K562 (cell line): ENCODE data around the gene TFF3. TPM values are rescaled to one million over a fixed set of nuclear protein-coding genes. Genes with fewer than 3 reads are reported as not detected.

Experiments used
- ATAC-seq: fragments of 200-7000 bp; cut with Tn5 transposase; 3 replicates; pipeline ENCODE4 v1.9.1; 2020; ENCODE audit warnings: moderate library complexity
- BruUV-seq: library from RNA; stranded (reverse); fragments of 400-500 nt; replicated peaks from 2 replicates; lab custom pipeline; 2021; lab: Mats Ljungman, UMichigan
- CTCF ChIA-PET: fragments of 300-600 bp; formaldehyde crosslinking; extraction: SDS; loops from one replicate; lab custom pipeline; 2021; ENCODE audit warnings: low intra/inter-chr PET ratio; lab: Yijun Ruan, JAX
- POLR2A ChIA-PET: fragments of 300-600, 350-650 bp; sonication (Branson Sonifier 250); formaldehyde crosslinking; extraction: SDS; loops from one replicate; lab custom pipeline; 2021; ENCODE audit warnings: antibody characterized with exemption, inconsistent platforms; lab: Yijun Ruan, JAX
- DNase-seq, 4 experiments: peaks; one replicate each; pipeline versions ENCODE4 v3.0.0 to v3.0.0-alpha.2; 2011 to 2018; ENCODE audit warnings: low spot score in 3 of 4, mixed read lengths in 3 of 4; ENCODE audit errors: extremely low read depth in 1 of 4
- FAIRE-seq: peaks from 2 replicates; lab custom pipeline; 2011; peaks lifted over from hg19 to GRCh38; lab: Jason Lieb, UNC
- H2AFZ ChIP-seq: 2 replicates; pipeline ENCODE4 v1.6.0; 2011; ENCODE audit warnings: low read depth, low read length, control low read depth, inconsistent platforms
- H3K27ac ChIP-seq: fragments of 200-600 bp; 3 replicates; pipeline ENCODE4 v1.8.0; 2011; ENCODE audit warnings: low read depth, mild to moderate bottlenecking, control low read depth, inconsistent platforms, low read length, moderate library complexity, mixed read lengths; ENCODE audit errors: extremely low read depth
- H3K27me3 ChIP-seq, 2 experiments: fragments of 300-600 bp in 1 of 2; 2 replicates in 1 of 2; 3 replicates in 1 of 2; pipeline versions ENCODE4 v1.6.0 to v1.8.0; 2011; ENCODE audit warnings: inconsistent platforms in 2 of 2, low read length in 2 of 2, mild to moderate bottlenecking in 1 of 2, mixed read lengths in 1 of 2, moderate library complexity in 1 of 2; ENCODE audit not compliant: control insufficient read depth in 2 of 2, insufficient read depth in 2 of 2
- H3K36me3 ChIP-seq: fragments of 300-600 bp; 3 replicates; pipeline ENCODE4 v1.8.0; 2011; ENCODE audit warnings: mild to moderate bottlenecking, low read length, inconsistent platforms; ENCODE audit not compliant: control insufficient read depth, insufficient read depth
- H3K4me1 ChIP-seq, 2 experiments: fragments of 200-600 bp in 1 of 2; replicated peaks in 1 of 2; 2 replicates in 1 of 2; 3 replicates in 1 of 2; pipeline versions ENCODE4 v1.5.1 to v1.8.0; 2011; ENCODE audit warnings: inconsistent platforms in 2 of 2, low read length in 2 of 2, mild to moderate bottlenecking in 1 of 2, mixed read lengths in 1 of 2, moderate library complexity in 1 of 2; ENCODE audit not compliant: control insufficient read depth in 2 of 2, insufficient read depth in 2 of 2
- H3K4me2 ChIP-seq: 2 replicates; pipeline ENCODE4 v1.6.1; 2011; ENCODE audit warnings: low read length, control low read depth, inconsistent platforms, mixed read lengths; ENCODE audit not compliant: insufficient read depth
- H3K4me3 ChIP-seq: fragments of 200-600 bp; sonication (generic), shearing (Covaris generic); 2 replicates; pipeline ENCODE4 v1.5.1; 2016; ENCODE audit warnings: control low read depth, inconsistent platforms
- H3K79me2 ChIP-seq: fragments of 200-600 bp; 3 replicates; pipeline ENCODE4 v1.8.0; 2011; ENCODE audit warnings: low read length, inconsistent platforms; ENCODE audit not compliant: control insufficient read depth, insufficient read depth
- H3K9ac ChIP-seq, 2 experiments: 2 replicates each; pipeline versions ENCODE4 v1.6.0 to v1.6.1; 2011; ENCODE audit warnings: low read depth in 2 of 2, low read length in 2 of 2, control low read depth in 1 of 2, inconsistent platforms in 1 of 2, mild to moderate bottlenecking in 1 of 2, mixed read lengths in 1 of 2; ENCODE audit not compliant: insufficient read depth in 1 of 2
- H3K9me1 ChIP-seq: one replicate; pipeline ENCODE4 v1.6.0; 2011; ENCODE audit warnings: inconsistent platforms, mild to moderate bottlenecking, low read length, moderate library complexity; ENCODE audit not compliant: control insufficient read depth, insufficient read depth
- H3K9me3 ChIP-seq: replicated peaks from 2 replicates; pipeline ENCODE4 v1.5.1; 2011; ENCODE audit warnings: low read depth, low read length, inconsistent platforms; ENCODE audit not compliant: control insufficient read depth, insufficient read depth
- H4K20me1 ChIP-seq: replicated peaks from 2 replicates; pipeline ENCODE4 v1.6.1; 2011; ENCODE audit warnings: low read length, inconsistent platforms, mixed read lengths; ENCODE audit not compliant: control insufficient read depth, insufficient read depth
- CBFA2T2 ChIP-seq: fragments of 450-650 bp; conservative IDR thresholded peaks from 2 replicates; pipeline ENCODE4 v1.6.1; 2017; ENCODE audit warnings: mild to moderate bottlenecking
- FOXM1 ChIP-seq, 2 experiments: fragments of 450-650 bp in 1 of 2; sonication (generic) in 1 of 2; formaldehyde crosslinking in 1 of 2; IDR thresholded peaks; 2 replicates each; pipeline versions ENCODE4 v1.6.1 to v1.9.0; 2017 to 2022; ENCODE audit warnings: low read depth in 2 of 2, mild to moderate bottlenecking in 2 of 2, missing genetic modification reagents in 1 of 2, moderate library complexity in 1 of 2
- SAP30 ChIP-seq: fragments of 200-600 bp; sonication (generic); IDR thresholded peaks from 2 replicates; pipeline ENCODE4 v1.6.1; 2012; ENCODE audit warnings: borderline replicate concordance, low read depth, mild to moderate bottlenecking, moderate library complexity, low read length, control low read depth, inconsistent platforms; ENCODE audit not compliant: insufficient read depth, poor library complexity, severe bottlenecking
- SPI1 ChIP-seq: IDR thresholded peaks from 2 replicates; pipeline ENCODE4 v1.6.1; 2011; ENCODE audit warnings: low read depth, low read length, control low read depth, borderline replicate concordance
- STAT5A ChIP-seq: IDR thresholded peaks from 2 replicates; pipeline ENCODE4 v1.6.1; 2012; ENCODE audit warnings: low read length, inconsistent platforms, borderline replicate concordance
- THAP12 ChIP-seq: fragments of 250-450 bp; sonication (Bioruptor Pico); IDR thresholded peaks from 2 replicates; pipeline ENCODE4 v1.9.0; 2021; ENCODE audit warnings: mild to moderate bottlenecking, inconsistent platforms
- WGBS: fragments of 100-300 bp; shearing (Covaris generic); methylation state at CpG from one replicate; pipeline ENCODE4 v1.1.6; 2016; ENCODE audit warnings: low coverage, mixed read lengths; ENCODE audit not compliant: insufficient coverage; ENCODE audit errors: missing lambda C conversion rate; 5-methylcytosine and 5-hydroxymethylcytosine counted together
- in situ Hi-C: fragments of 300-500 bp; cut with MboI; formaldehyde crosslinking; loops from 4 replicates; pipeline ENCODE4 v1.15.0; 2018; ENCODE audit warnings: inconsistent platforms, mixed read lengths
- intact Hi-C: fragments of 100-400 bp; cut with micrococcal nuclease; formaldehyde crosslinking; loops from 2 replicates; pipeline ENCODE4 v1.14.2; 2022
- polyA plus RNA-seq, 8 experiments: library from polyadenylated mRNA; depleted of rRNA in 4 of 8; stranded (reverse) in 5 of 8; unstranded in 3 of 8; fragments of >200 nt; fragmentation: Nextera tagmentation in 2 of 8; fragmentation: Illumina TruSeq in 1 of 8; extraction: Ambion mirVana in 2 of 8; extraction: Trizol in 1 of 8; gene quantifications; 2 replicates each; pipeline versions ENCODE4 v1.2.1 to v1.2.3, GENCODE V29; 2011 to 2014; ENCODE audit warnings: inconsistent platforms in 1 of 8, missing spikeins in 1 of 8
- total RNA-seq, 7 experiments: library from RNA; depleted of rRNA in 6 of 7; stranded (reverse); fragments of >200 nt in 6 of 7; fragmentation: Illumina TruSeq in 2 of 7; extraction: Trizol in 2 of 7; gene quantifications; 2 replicates each; pipeline versions ENCODE4 v1.2.1 to v1.2.3, GENCODE V29; 2011 to 2021; ENCODE audit warnings: low replicate concordance in 1 of 7

Gene TFF3
- total and polyA plus RNA-seq, 9 of the 15 experiments (the other 6 are each of a cell fraction or from before 2014, with no cell fraction given): 0.78 TPM; not detected in 8

DNA sequence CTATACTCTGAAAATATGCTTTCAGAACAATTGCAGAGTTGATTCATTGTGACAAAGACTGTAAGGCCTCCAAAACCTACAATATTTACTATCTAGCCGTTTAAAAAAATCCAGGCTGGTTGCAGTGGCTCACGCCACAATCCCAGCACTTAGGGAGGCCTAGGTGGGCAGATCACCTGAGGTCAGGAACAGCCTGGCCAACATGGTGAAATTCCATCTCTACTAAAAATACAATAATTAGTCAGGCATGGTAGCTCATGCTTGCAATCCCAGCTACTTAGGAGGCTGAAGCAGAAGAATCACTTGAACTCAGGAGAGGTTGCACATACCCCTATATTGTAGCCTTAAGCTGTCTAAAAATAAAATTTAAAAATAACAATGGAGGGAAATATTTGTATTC lies 40.8 kb upstream of the TFF3 start (continued):
- TF ChIP-seq THAP12 (no peak), FOXM1 (IDR thresholded peaks at IDR 0.05; ENCODE audit: low read depth) (no peak), FOXM1 (CRISPR knock-in tag; IDR thresholded peaks at IDR 0.05; ENCODE audit: low read depth) (no peak)

GRCh38 chr21:42353623-42354022 lies 38.4 kb upstream of the TFF3 start:
- no peak for ATAC-seq
- WGBS: 2% methylated on average over 5 of the region's 5 CpGs
- no peak for TF ChIP-seq SAP30
- TF ChIP-seq STAT5A: no peak
- TF ChIP-seq SPI1: peak; percentile 82
- TF ChIP-seq CBFA2T2: no peak
- Histone ChIP-seq H3K4me3 (no peak overlapping the region), H3K27me3 (peaks cover 12 to 55% of the 10 kb centered on the region in 2 experiments), H3K79me2 (no peaks in the 10 kb centered on the region), H4K20me1 (no peaks in the 10 kb centered on the region; the same call in 1 of the 2 replicates), H3K36me3 (no peaks in the 10 kb centered on the region), H3K27ac (no peak overlapping the region), H3K4me2 (no peak overlapping the region), H3K9ac (no peak overlapping the region), H3K9me3 (0 out of 2 replicates have a peak, but pooled peaks cover 2% of the 10 kb centered on the region), H3K4me1 (no peaks in the 10 kb centered on the region), H2AFZ (no peak overlapping the region), H3K9me1 (no peaks in the 10 kb centered on the region)
- no TSS peak for BruUV-seq
- in situ Hi-C loops: no loop called here
- FAIRE-seq: peak; percentile 19
- DNase-seq: no peak
- POLR2A ChIA-PET: no interaction called here
- intact Hi-C loops: no loop called here
- CTCF ChIA-PET: no interaction called here
